Right renal pelvis (tissue), 4 donors: ENCODE results near the gene CEBPG. TPM values are rescaled to one million over a fixed set of nuclear protein-coding genes. Genes with fewer than 3 reads are reported as not detected.

ENCODE experiments used
- DNase-seq, 4 donors: peaks; one replicate each; pipeline ENCODE4 v3.0.0-alpha.2; 2013; ENCODE audit warnings: low read depth in 4 of 4, low spot score in 3 of 4, missing footprints in 1 of 4
- polyA plus RNA-seq, 4 donors: library from polyadenylated mRNA; unstranded; fragments of 120-200 nt; gene quantifications; one replicate each; pipeline ENCODE4 v1.2.1, GENCODE V29; 2013; ENCODE audit not compliant: insufficient read length in 4 of 4

CEBPG gene
- polyA plus RNA-seq, result 10 to 100 TPM; 20.8 to 27.3 (median 26.2) TPM

GRCh38 chr19:33373453-33374235, at the start of gene CEBPG:
TSS of gene CEBPG (plus strand) at chr19:33373709. CDS start at chr19:33379240, 5,531 bp downstream.
- DNase-seq, result peak; percentile 78 to 86 (median 85)

- no peak for DNase-seq
Observed at GRCh38 chr19:33324628-33325027, 48.9 kb upstream of the CEBPG start.

GRCh38 chr19:33325920-33326319, 47.6 kb upstream of the CEBPG start:
- DNase-seq, result no peak

- no peak for DNase-seq
Observed at GRCh38 chr19:33329060-33329459, 44.4 kb upstream of the CEBPG start.

GRCh38 chr19:33329736-33330135, 43.8 kb upstream of the CEBPG start:
- no peak for DNase-seq

GRCh38 chr19:33332248-33332647, 41.3 kb upstream of the CEBPG start:
- DNase-seq, result no peak

GRCh38 chr19:33333151-33333550, 40.4 kb upstream of the CEBPG start:
- no peak for DNase-seq

GRCh38 chr19:33333642-33334041, 39.9 kb upstream of the CEBPG start:
- no peak for DNase-seq

- DNase-seq, result no peak
Observed at GRCh38 chr19:33334271-33334670, 39.2 kb upstream of the CEBPG start.

- DNase-seq, result no peak
Observed at GRCh38 chr19:33335446-33335845, 38.1 kb upstream of the CEBPG start.

- DNase-seq, result no peak
Observed at GRCh38 chr19:33339016-33339984, 34.2 kb upstream of the CEBPG start.

- no peak for DNase-seq
Observed at GRCh38 chr19:33340991-33341390, 32.5 kb upstream of the CEBPG start.

- no peak for DNase-seq
Observed at GRCh38 chr19:33343301-33343700, 30.2 kb upstream of the CEBPG start.

- DNase-seq, result no peak
Observed at GRCh38 chr19:33343859-33344572, 29.5 kb upstream of the CEBPG start.

- DNase-seq, result no peak
Observed at GRCh38 chr19:33344573-33344925, 29.0 kb upstream of the CEBPG start.

- DNase-seq, result no peak
Observed at GRCh38 chr19:33345163-33345562, 28.3 kb upstream of the CEBPG start.

GRCh38 chr19:33346665-33347064, 26.8 kb upstream of the CEBPG start:
- no peak for DNase-seq

- DNase-seq, result no peak
Observed at GRCh38 chr19:33347300-33347699, 26.2 kb upstream of the CEBPG start.

- DNase-seq, result no peak
Observed at GRCh38 chr19:33348301-33349010, 25.1 kb upstream of the CEBPG start.
